HepG2 (cell line): ENCODE measurements around the gene ARL8B. TPM values are rescaled to one million over a fixed set of nuclear protein-coding genes. Genes with fewer than 3 reads are reported as not detected.
A peak's percentile ranks its signal among the peaks of the same experiment; 100 is the strongest.

Source experiments
- ATAC-seq: fragments of 200-7000 bp; cut with Tn5 transposase; 3 replicates; pipeline ENCODE4 v1.9.1; 2020; ENCODE audit warnings: mild to moderate bottlenecking, moderate library complexity
- BruUV-seq: library from RNA; stranded (reverse); fragments of 400-500 nt; replicated peaks from 2 replicates; lab custom pipeline; 2021; lab: Mats Ljungman, UMichigan
- CTCF ChIA-PET: fragments of 300-600 bp; formaldehyde crosslinking; extraction: SDS; loops from one replicate; lab custom pipeline; 2021; ENCODE audit warnings: low total read pairs, inconsistent platforms, low intra/inter-chr PET ratio; lab: Yijun Ruan, JAX
- POLR2A ChIA-PET: fragments of 350-600 bp; sonication (Branson Sonifier 250); formaldehyde crosslinking; loops from one replicate; lab custom pipeline; 2020; ENCODE audit warnings: antibody characterized with exemption, inconsistent platforms; lab: Yijun Ruan, JAX
- DNase-seq: peaks from one replicate; pipeline ENCODE4 v3.0.0-alpha.2; 2015; ENCODE audit warnings: low spot score
- FAIRE-seq: peaks from 3 replicates; lab custom pipeline; 2011; peaks lifted over from hg19 to GRCh38; lab: Jason Lieb, UNC
- H2AFZ ChIP-seq: one replicate; pipeline ENCODE4 v1.6.1; 2011; ENCODE audit warnings: low read length, inconsistent platforms
- H3K27ac ChIP-seq: fragments of 300-600 bp; 3 replicates; pipeline ENCODE4 v1.8.0; 2011; ENCODE audit warnings: mixed run types, mild to moderate bottlenecking, mixed read lengths, low read length, inconsistent platforms; ENCODE audit not compliant: insufficient read depth; ENCODE audit errors: extremely low read length
- H3K27me3 ChIP-seq, 2 experiments: fragments of 200-600 bp in 1 of 2; 2 replicates in 1 of 2; 3 replicates in 1 of 2; pipeline versions ENCODE4 v1.6.0 to v1.8.0; 2011; ENCODE audit warnings: low read length in 2 of 2, mild to moderate bottlenecking in 2 of 2, moderate library complexity in 2 of 2, inconsistent platforms in 1 of 2; ENCODE audit not compliant: insufficient read depth in 2 of 2, control insufficient read depth in 1 of 2
- H3K36me3 ChIP-seq, 2 experiments: fragments of 200-600 bp in 1 of 2; replicated peaks in 1 of 2; 2 replicates in 1 of 2; 3 replicates in 1 of 2; pipeline versions ENCODE4 v1.5.1 to v1.8.0; 2011; ENCODE audit warnings: low read length in 2 of 2, inconsistent platforms in 1 of 2; ENCODE audit not compliant: insufficient read depth in 2 of 2, control insufficient read depth in 1 of 2
- H3K4me1 ChIP-seq: 2 replicates; pipeline ENCODE4 v1.5.1; 2012; ENCODE audit warnings: low read length, inconsistent platforms; ENCODE audit not compliant: insufficient read depth
- H3K4me2 ChIP-seq: 2 replicates; pipeline ENCODE4 v1.6.0; 2011; ENCODE audit warnings: low read depth, low read length, inconsistent platforms
- H3K4me3 ChIP-seq, 3 experiments: fragments of 200-600 bp in 1 of 3; sonication (generic), shearing (Covaris generic) in 1 of 3; replicated peaks in 1 of 3; 2 replicates each; pipeline ENCODE4 v1.5.1; 2011 to 2016; ENCODE audit warnings: low read length in 3 of 3, inconsistent platforms in 2 of 3, low read depth in 2 of 3, mild to moderate bottlenecking in 2 of 3, control low read depth in 1 of 3, mixed read lengths in 1 of 3; ENCODE audit not compliant: insufficient read depth in 1 of 3
- H3K79me2 ChIP-seq: one replicate; pipeline ENCODE4 v1.6.1; 2011; ENCODE audit warnings: low read length, inconsistent platforms; ENCODE audit not compliant: insufficient read depth
- H3K9ac ChIP-seq: 2 replicates; pipeline ENCODE4 v1.6.0; 2011; ENCODE audit warnings: mild to moderate bottlenecking, low read depth, low read length, inconsistent platforms; ENCODE audit not compliant: insufficient read depth
- H3K9me3 ChIP-seq: 2 replicates; pipeline ENCODE4 v1.5.1; 2012; ENCODE audit warnings: mild to moderate bottlenecking, low read length
- H4K20me1 ChIP-seq: 2 replicates; pipeline ENCODE4 v1.6.0; 2011; ENCODE audit warnings: inconsistent platforms, mild to moderate bottlenecking, low read length, moderate library complexity; ENCODE audit not compliant: insufficient read depth
- TEAD3 ChIP-seq: optimal IDR thresholded peaks from 2 replicates; pipeline ENCODE3; 2016; ENCODE audit warnings: borderline replicate concordance
- ZKSCAN5 ChIP-seq: sonication (generic); formaldehyde crosslinking; IDR thresholded peaks from 2 replicates; pipeline ENCODE4 v1.5.1; 2020; ENCODE audit warnings: mild to moderate bottlenecking, missing genetic modification reagents
- ZNF468 ChIP-seq: sonication (generic); formaldehyde crosslinking; IDR thresholded peaks from 2 replicates; pipeline ENCODE4 v1.8.0; 2022; ENCODE audit warnings: mild to moderate bottlenecking, moderate library complexity, missing genetic modification reagents
- WGBS: methylation state at CpG from one replicate; pipeline ENCODE4 v1.1.6; 2017; ENCODE audit warnings: low lambda C conversion rate; 5-methylcytosine and 5-hydroxymethylcytosine counted together
- in situ Hi-C: cut with HindIII; loops from 2 replicates; pipeline ENCODE4 v1.10.0; 2017; ENCODE audit warnings: low pct_unique_long_range_greater_than_20kb; ENCODE audit not compliant: extremely low pct_ligation_motif_present
- intact Hi-C: fragments of 100-400 bp; cut with micrococcal nuclease; formaldehyde crosslinking; loops from one replicate; pipeline ENCODE4 v1.10.0; 2022; ENCODE audit not compliant: unreplicated experiment
- polyA plus RNA-seq, 8 experiments: library from polyadenylated mRNA; depleted of rRNA in 3 of 8; stranded (reverse) in 7 of 8; unstranded in 1 of 8; fragments of >200 nt; fragmentation: Illumina TruSeq in 4 of 8; extraction: Trizol in 4 of 8; gene quantifications; 2 replicates each; pipeline versions ENCODE4 v1.2.1 to v1.2.3, GENCODE V29; 2011 to 2016; ENCODE audit warnings: low read depth in 4 of 8, missing spikeins in 1 of 8, mixed read lengths in 1 of 8; ENCODE audit not compliant: insufficient read depth in 1 of 8
- total RNA-seq, 5 experiments: library from RNA; depleted of rRNA; stranded (reverse); fragments of >200 nt; fragmentation: Illumina TruSeq; extraction: Trizol; gene quantifications; 2 replicates each; pipeline ENCODE4 v1.2.3, GENCODE V29; 2016; ENCODE audit warnings: low read depth in 1 of 5
- TF ChIP-seq, protein P1 (sequence below): sonication (generic); formaldehyde crosslinking; IDR thresholded peaks from 2 replicates; pipeline ENCODE4 v1.4.0; 2020; ENCODE audit warnings: mild to moderate bottlenecking, missing genetic modification reagents
- TF ChIP-seq, protein P2 (sequence below): sonication (generic); formaldehyde crosslinking; IDR thresholded peaks from 2 replicates; pipeline ENCODE4 v1.8.0; 2022; ENCODE audit warnings: missing genetic modification reagents, mild to moderate bottlenecking, borderline replicate concordance

ARL8B gene
- total and polyA plus RNA-seq, 2 of the 13 experiments (the other 11 are each of a cell fraction or from before 2014, with no cell fraction given): 23.5 to 30.4 TPM

DNA sequence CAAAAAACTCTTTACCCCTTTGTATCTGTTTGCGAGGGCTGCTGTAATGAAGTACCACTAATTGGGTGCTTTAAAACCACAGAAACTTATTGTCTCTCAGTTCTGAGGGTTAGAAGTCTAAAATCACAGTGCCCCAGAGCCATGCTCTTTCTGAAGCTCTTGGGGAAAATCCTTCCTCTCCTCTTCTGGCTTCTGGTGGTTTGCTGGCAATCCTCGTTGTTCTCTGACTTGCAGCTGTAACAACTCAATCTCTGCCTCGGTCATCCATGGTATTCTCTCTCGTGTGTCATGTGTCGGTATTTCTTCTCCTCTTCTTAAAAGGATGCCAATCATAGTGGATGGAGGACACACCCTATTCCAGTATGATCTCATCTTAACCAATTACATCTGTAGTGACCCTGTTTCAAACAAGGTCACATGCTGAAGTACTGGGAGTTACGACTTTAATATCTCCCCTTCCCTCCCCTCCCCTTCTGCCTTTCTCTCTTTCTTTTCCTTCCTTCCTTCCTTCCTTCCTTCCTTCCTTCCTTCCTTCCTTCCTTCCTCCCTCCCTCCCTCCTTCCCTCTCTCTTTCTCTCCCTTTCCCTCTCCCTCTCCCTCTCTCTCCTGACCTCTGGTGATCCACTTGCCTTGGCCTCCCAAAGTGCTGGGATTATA is 6.5 kb upstream of the ARL8B start:
- FAIRE-seq: no peak
- ATAC-seq: peak; percentile 38; the same call in 2 of the 3 replicates
- Histone ChIP-seq H3K36me3 (no peaks in the 10 kb centered on the region), H3K4me3 (no peak overlapping the region), H2AFZ (peak overlapping the region; percentile 63), H3K27me3 (no peaks in the 10 kb centered on the region), H3K27ac (no peak overlapping the region), H3K4me1 (peaks cover 14% of the 10 kb centered on the region; the same call in 1 of the 2 replicates), H3K4me2 (peak overlapping the region; percentile 58; the same call in 1 of the 2 replicates), H3K9me3 (no peaks in the 10 kb centered on the region), H3K9ac (peak overlapping the region; percentile 15; the same call in 1 of the 2 replicates), H4K20me1 (no peaks in the 10 kb centered on the region), H3K79me2 (no peaks in the 10 kb centered on the region)
- no peak for DNase-seq
- in situ Hi-C loops (no loop called here), intact Hi-C loops (no loop called here)
- no peak for TF ChIP-seq ZKSCAN5 (CRISPR knock-in tag)
- TF ChIP-seq, protein P1, sequence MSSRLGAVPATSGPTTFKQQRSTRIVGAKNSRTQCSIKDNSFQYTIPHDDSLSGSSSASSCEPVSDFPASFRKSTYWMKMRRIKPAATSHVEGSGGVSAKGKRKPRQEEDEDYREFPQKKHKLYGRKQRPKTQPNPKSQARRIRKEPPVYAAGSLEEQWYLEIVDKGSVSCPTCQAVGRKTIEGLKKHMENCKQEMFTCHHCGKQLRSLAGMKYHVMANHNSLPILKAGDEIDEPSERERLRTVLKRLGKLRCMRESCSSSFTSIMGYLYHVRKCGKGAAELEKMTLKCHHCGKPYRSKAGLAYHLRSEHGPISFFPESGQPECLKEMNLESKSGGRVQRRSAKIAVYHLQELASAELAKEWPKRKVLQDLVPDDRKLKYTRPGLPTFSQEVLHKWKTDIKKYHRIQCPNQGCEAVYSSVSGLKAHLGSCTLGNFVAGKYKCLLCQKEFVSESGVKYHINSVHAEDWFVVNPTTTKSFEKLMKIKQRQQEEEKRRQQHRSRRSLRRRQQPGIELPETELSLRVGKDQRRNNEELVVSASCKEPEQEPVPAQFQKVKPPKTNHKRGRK (CRISPR knock-in tag): 0 out of 2 replicates have a peak, but pooled peaks have one; percentile 31
- TF ChIP-seq, protein P2, sequence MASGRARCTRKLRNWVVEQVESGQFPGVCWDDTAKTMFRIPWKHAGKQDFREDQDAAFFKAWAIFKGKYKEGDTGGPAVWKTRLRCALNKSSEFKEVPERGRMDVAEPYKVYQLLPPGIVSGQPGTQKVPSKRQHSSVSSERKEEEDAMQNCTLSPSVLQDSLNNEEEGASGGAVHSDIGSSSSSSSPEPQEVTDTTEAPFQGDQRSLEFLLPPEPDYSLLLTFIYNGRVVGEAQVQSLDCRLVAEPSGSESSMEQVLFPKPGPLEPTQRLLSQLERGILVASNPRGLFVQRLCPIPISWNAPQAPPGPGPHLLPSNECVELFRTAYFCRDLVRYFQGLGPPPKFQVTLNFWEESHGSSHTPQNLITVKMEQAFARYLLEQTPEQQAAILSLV: no peak
- BruUV-seq: no TSS peak
- 3% methylated on average over 6 of the region's 6 CpGs for WGBS
- CTCF ChIA-PET: no interaction called here
- POLR2A ChIA-PET: no interaction called here

DNA sequence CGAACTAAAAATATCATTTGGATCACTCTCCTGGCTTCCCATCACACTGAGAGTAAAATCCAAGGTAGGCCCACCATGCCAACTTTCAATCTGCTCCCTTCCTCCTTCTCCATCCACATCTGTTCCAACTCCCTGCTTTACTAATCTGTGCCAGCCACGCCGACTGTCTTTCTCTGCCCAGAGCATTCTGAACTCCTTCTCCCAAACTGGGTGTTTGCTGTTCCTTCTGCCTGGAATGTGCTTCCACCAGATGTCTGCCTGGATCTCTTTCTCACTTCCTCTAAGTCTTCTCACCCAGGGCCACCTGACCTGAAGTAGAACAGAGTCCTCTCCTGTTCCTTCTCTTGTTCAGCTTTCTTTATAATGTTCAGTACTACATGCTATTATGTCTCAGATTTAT is 5.6 kb upstream of the ARL8B start:
- Histone ChIP-seq H2AFZ (peak overlapping the region; percentile 63), H4K20me1 (no peaks in the 10 kb centered on the region), H3K9ac (no peak overlapping the region), H3K4me2 (peak overlapping the region; percentile 42; the same call in 1 of the 2 replicates), H3K79me2 (no peaks in the 10 kb centered on the region), H3K4me1 (peaks cover 14% of the 10 kb centered on the region), H3K27ac (no peak overlapping the region), H3K9me3 (no peaks in the 10 kb centered on the region), H3K36me3 (no peaks in the 10 kb centered on the region), H3K27me3 (no peaks in the 10 kb centered on the region), H3K4me3 (no peak overlapping the region)
- no peak for TF ChIP-seq ZNF468 (CRISPR knock-in tag)
- TF ChIP-seq TEAD3: peak; percentile 15
- in situ Hi-C loops (no loop called here), intact Hi-C loops (no loop called here)
- DNase-seq (no peak), FAIRE-seq (no peak), ATAC-seq (peak; percentile 31)
- CTCF ChIA-PET: no interaction called here
- no TSS peak for BruUV-seq
- POLR2A ChIA-PET: no interaction called here
- 8% methylated on average over 3 of the region's 3 CpGs for WGBS
